ENCODE measurements around the gene EPS15.

GRCh38 chr1:51342591-51343206, 176.4 kb downstream of the EPS15 start:
- no peak for TF ChIP-seq CTCF (IDR thresholded peaks at IDR 0.05; ENCODE audit: poor library complexity)
- no peak for TF ChIP-seq EZH2 (IDR thresholded peaks at IDR 0.05; ENCODE audit: borderline replicate concordance)

Data from hepatocyte (in vitro differentiated cells).